ENCODE measurements around the gene GPR89B.

GRCh38 chr1:147890177-147890790 lies 37.9 kb upstream of the GPR89B start:
- TF ChIP-seq POLR2A (IDR thresholded peaks at IDR 0.05) (no peak), EP300 (IDR thresholded peaks at IDR 0.05) (no peak)
- TF ChIP-seq, protein P1, sequence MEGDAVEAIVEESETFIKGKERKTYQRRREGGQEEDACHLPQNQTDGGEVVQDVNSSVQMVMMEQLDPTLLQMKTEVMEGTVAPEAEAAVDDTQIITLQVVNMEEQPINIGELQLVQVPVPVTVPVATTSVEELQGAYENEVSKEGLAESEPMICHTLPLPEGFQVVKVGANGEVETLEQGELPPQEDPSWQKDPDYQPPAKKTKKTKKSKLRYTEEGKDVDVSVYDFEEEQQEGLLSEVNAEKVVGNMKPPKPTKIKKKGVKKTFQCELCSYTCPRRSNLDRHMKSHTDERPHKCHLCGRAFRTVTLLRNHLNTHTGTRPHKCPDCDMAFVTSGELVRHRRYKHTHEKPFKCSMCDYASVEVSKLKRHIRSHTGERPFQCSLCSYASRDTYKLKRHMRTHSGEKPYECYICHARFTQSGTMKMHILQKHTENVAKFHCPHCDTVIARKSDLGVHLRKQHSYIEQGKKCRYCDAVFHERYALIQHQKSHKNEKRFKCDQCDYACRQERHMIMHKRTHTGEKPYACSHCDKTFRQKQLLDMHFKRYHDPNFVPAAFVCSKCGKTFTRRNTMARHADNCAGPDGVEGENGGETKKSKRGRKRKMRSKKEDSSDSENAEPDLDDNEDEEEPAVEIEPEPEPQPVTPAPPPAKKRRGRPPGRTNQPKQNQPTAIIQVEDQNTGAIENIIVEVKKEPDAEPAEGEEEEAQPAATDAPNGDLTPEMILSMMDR (IDR thresholded peaks at IDR 0.05) = peak; percentile 30 to 42 (median 37)

All from tibial nerve (tissue), 4 donors.